Testis (tissue), 3 donors: ENCODE data around the gene STK24. TPM values are rescaled to one million over a fixed set of nuclear protein-coding genes. Genes with fewer than 3 reads are reported as not detected.
A peak's percentile ranks its signal among the peaks of the same experiment; 100 is the strongest.

Experiments
- DNase-seq: peaks from one replicate; pipeline ENCODE4 v3.0.0-alpha.2; 2019
- H3K27ac ChIP-seq, 2 donors: fragments of 200-600 bp; sonication (generic); one replicate each; pipeline ENCODE4 v1.5.1; 2019
- H3K27me3 ChIP-seq: fragments of 200-600 bp; sonication (generic); one replicate; pipeline ENCODE4 v1.5.1; 2019
- H3K36me3 ChIP-seq: fragments of 200-600 bp; sonication (generic); one replicate; pipeline ENCODE4 v1.5.1; 2017; ENCODE audit warnings: low read depth; ENCODE audit errors: missing control alignments
- H3K4me1 ChIP-seq: fragments of 200-600 bp; sonication (generic); one replicate; pipeline ENCODE4 v1.5.1; 2019
- H3K4me3 ChIP-seq, 2 donors: fragments of 200-600 bp; sonication (generic); one replicate each; pipeline ENCODE4 v1.5.1; 2017 to 2019
- H3K9me3 ChIP-seq: fragments of 200-600 bp; sonication (generic); one replicate; pipeline ENCODE4 v1.5.1; 2017
- CTCF ChIP-seq, 3 experiments: fragments of 450-650 bp in 2 of 3; fragments of 200-600 bp in 1 of 3; sonication (generic) in 1 of 3; IDR thresholded peaks; one replicate each; pipeline ENCODE4 v1.5.1; 2016 to 2019; ENCODE audit warnings: antibody characterized with exemption in 3 of 3, mild to moderate bottlenecking in 2 of 3, moderate library complexity in 1 of 3
- POLR2A ChIP-seq: fragments of 450-650 bp; IDR thresholded peaks from one replicate; pipeline ENCODE4 v1.6.1; 2017; ENCODE audit warnings: antibody characterized with exemption, mild to moderate bottlenecking, moderate library complexity
- WGBS, 2 donors: methylation state at CpG; one replicate each; pipeline ENCODE4 v1.1.5; 2018; 5-methylcytosine and 5-hydroxymethylcytosine counted together
- intact Hi-C: fragments of 100-400 bp; cut with DNase I; formaldehyde crosslinking; loops from one replicate; pipeline ENCODE4 v1.15.1; 2023; ENCODE audit warnings: low total_unique reads
- polyA plus RNA-seq: library from polyadenylated mRNA; stranded (reverse); fragments of 350-450 nt; fragmentation: Illumina TruSeq; extraction: RNeasy Lipid Tissue Mini Kit (QIAGEN cat#74804); gene quantifications from one replicate; pipeline ENCODE4 v1.2.3, GENCODE V29; 2014; ENCODE audit warnings: low read depth, low replicate concordance; ENCODE audit not compliant: insufficient read depth
- total RNA-seq, 2 donors: library from RNA; depleted of rRNA; stranded (reverse); fragments of >200 nt; gene quantifications; one replicate each; pipeline ENCODE4 v1.2.3, GENCODE V29; 2016

Gene STK24
- total and polyA plus RNA-seq, 3 donors from 2014 or later, result 97.4 to 172 (median 151) TPM

GRCh38 chr13:98480915-98481877, 95.7 kb downstream of the STK24 start:
- Histone ChIP-seq H3K4me1 (peaks cover 48% of the 10 kb centered on the region), H3K36me3 (no peaks in the 10 kb centered on the region), H3K4me3 (no peak overlapping the region), H3K27ac (no peak overlapping the region), H3K27me3 (no peaks in the 10 kb centered on the region), H3K9me3 (no peaks in the 10 kb centered on the region)
- intact Hi-C loops, result no loop called here
- 53 to 71% methylated on average over 15 of the region's 15 CpGs for WGBS, 2 donors
- TF ChIP-seq CTCF (IDR thresholded peaks at IDR 0.05), result no peak
- TF ChIP-seq POLR2A, result no peak
- DNase-seq, result no peak

GRCh38 chr13:98479496-98480003, 97.4 kb downstream of the STK24 start:
- Histone ChIP-seq H3K4me3 (no peak overlapping the region), H3K36me3 (no peaks in the 10 kb centered on the region), H3K4me1 (peaks cover 47% of the 10 kb centered on the region), H3K27ac (no peak overlapping the region), H3K27me3 (no peaks in the 10 kb centered on the region), H3K9me3 (no peaks in the 10 kb centered on the region)
- DNase-seq, result no peak
- TF ChIP-seq CTCF (IDR thresholded peaks at IDR 0.05), result no peak
- TF ChIP-seq POLR2A, result no peak
- 93 to 95% methylated on average over 8 of the region's 8 CpGs for WGBS, 2 donors
- intact Hi-C loops, result loop anchor here (10.0 kb wide), 1 partner anchor 95 kb away; the partner anchor contains the start of gene STK24

GRCh38 chr13:98478189-98479129, 98.4 kb downstream of the STK24 start:
- no peaks in the 10 kb centered on the region for H3K36me3 ChIP-seq
- 66 to 67% methylated on average over 13 to 16 of the region's 16 CpGs for WGBS, 2 donors
- intact Hi-C loops, result loop anchor here (10.0 kb wide), 1 partner anchor 96 kb away; the partner anchor contains the start of gene STK24
- H3K4me3 ChIP-seq, result no peak overlapping the region
- no peaks in the 10 kb centered on the region for H3K27me3 ChIP-seq
- H3K4me1 ChIP-seq, result peaks cover 40% of the 10 kb centered on the region
- peak; percentile 80 for DNase-seq
- H3K9me3 ChIP-seq, result no peaks in the 10 kb centered on the region
- peak overlapping the region in 1 of 2 donors; percentile 31 for H3K27ac ChIP-seq
- TF ChIP-seq POLR2A, result no peak
- TF ChIP-seq CTCF (IDR thresholded peaks at IDR 0.05), result no peak

- WGBS, 2 donors, result 37 to 56% methylated on average over 13 of the region's 13 CpGs
- intact Hi-C loops, result loop anchor here (10.0 kb wide), 1 partner anchor 98 kb away; the partner anchor contains the start of gene STK24
- DNase-seq, result no peak
- H3K36me3 ChIP-seq, result no peaks in the 10 kb centered on the region
- no peak for TF ChIP-seq POLR2A
- no peak for TF ChIP-seq CTCF (IDR thresholded peaks at IDR 0.05)
- H3K4me3 ChIP-seq, result no peak overlapping the region
- no peak overlapping the region for H3K27ac ChIP-seq
- no peaks in the 10 kb centered on the region for H3K27me3 ChIP-seq
- H3K4me1 ChIP-seq, result peaks cover 30% of the 10 kb centered on the region
- no peaks in the 10 kb centered on the region for H3K9me3 ChIP-seq
Measured at GRCh38 chr13:98476538-98476966, 100.4 kb downstream of the STK24 start.
